Duodenal mucosa (tissue), 2 donors: ENCODE results near the gene ITGB2.

ENCODE experiments used
- H3K27ac ChIP-seq: one replicate; pipeline ENCODE4 v1.7.0; 2013; ENCODE audit warnings: low read depth, low read length
- H3K27me3 ChIP-seq, 2 donors: one replicate each; pipeline ENCODE4 v1.7.0; 2013; ENCODE audit warnings: low read length in 2 of 2, control low read depth in 1 of 2; ENCODE audit not compliant: insufficient read depth in 2 of 2, control insufficient read depth in 1 of 2
- H3K36me3 ChIP-seq, 2 donors: one replicate each; pipeline ENCODE4 v1.7.0; 2013; ENCODE audit warnings: low read length in 2 of 2, control low read depth in 1 of 2; ENCODE audit not compliant: insufficient read depth in 2 of 2, control insufficient read depth in 1 of 2
- H3K4me1 ChIP-seq, 2 donors: one replicate each; pipeline ENCODE4 v1.7.0; 2013; ENCODE audit warnings: low read length in 2 of 2, control low read depth in 1 of 2; ENCODE audit not compliant: insufficient read depth in 2 of 2, control insufficient read depth in 1 of 2
- H3K4me3 ChIP-seq, 2 donors: one replicate each; pipeline ENCODE4 v1.7.0; 2013; ENCODE audit warnings: low read length in 2 of 2, low read depth in 1 of 2
- H3K9ac ChIP-seq, 2 donors: one replicate each; pipeline ENCODE4 v1.7.0; 2013; ENCODE audit warnings: low read length in 2 of 2, low read depth in 1 of 2
- H3K9me3 ChIP-seq, 2 donors: one replicate each; pipeline ENCODE4 v1.7.0; 2013; ENCODE audit warnings: low read length in 2 of 2, control low read depth in 1 of 2; ENCODE audit not compliant: control insufficient read depth in 1 of 2

The ITGB2 gene

DNA sequence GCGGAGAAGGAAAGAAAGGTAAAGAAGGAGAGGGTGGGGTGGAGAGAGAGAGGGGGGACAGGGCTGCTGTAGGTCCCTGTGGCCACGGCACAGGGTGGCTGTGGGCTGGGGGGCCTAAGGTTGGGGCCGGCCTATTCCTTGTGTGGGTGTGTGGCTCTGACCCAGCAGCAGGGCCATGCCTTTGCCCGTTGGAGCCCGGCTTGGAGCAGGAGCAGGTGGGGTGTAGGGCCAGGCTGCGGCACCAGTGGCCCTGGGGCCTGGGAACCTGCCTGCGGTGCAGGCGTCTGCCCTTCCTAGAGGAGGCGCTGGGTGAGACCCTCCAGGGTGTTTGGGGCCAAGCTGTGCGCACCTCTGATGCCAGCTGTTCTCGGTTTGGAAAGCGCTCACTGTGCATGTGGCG lies 83.2 kb downstream of the ITGB2 start:
- H3K4me3 ChIP-seq = no peak overlapping the region

DNA sequence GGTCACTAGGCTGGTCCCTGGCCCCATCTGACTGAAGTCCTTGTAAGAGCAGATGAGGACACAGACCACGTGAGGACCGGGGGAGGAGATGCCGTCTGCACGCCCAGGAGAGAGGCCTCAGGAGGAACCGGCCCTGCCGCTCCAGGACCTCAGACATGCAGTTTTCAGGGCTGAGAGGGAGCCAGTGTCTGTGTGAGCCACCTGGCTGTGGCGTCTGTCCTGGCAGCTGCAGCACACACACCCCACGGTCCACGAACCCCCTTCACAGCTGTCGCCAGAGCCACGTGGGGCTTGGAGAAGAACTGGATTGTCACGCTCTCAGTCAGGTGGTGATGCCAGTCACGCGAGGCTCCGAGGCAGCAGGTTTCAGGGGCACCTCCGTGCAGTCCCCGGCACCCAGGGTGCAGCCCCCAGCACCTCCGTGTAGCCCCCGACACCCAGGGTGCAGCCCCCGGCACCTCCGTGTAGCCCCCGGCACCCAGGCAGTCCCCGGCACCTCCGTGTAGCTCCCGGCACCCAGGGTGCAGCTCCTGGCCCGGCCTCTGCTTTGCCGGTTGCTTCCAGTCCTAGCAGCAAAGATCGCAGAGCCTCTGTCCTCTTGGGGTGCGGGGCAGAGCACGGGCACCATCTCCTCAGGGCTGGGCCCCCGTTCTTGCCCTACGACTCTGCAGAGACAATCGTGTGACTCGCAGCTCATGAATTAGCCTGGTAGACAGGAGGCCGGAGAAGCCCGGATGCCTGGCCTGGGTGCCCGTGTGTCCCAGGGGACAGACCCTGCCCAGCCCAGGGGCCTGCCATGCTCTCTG lies 83.8 kb downstream of the ITGB2 start:
- Histone ChIP-seq H3K4me3 (no peak overlapping the region), H3K36me3 (no peaks in the 10 kb centered on the region), H3K9ac (no peak overlapping the region), H3K27ac (no peak overlapping the region), H3K9me3 (no peaks in the 10 kb centered on the region), H3K4me1 (peaks cover 6 to 11% of the 10 kb centered on the region in 2 donors), H3K27me3 (peaks cover 3 to 4% of the 10 kb centered on the region in 2 donors)

More for the DNA sequence above, 83.2 kb downstream of the ITGB2 start:
- no peaks in the 10 kb centered on the region for H3K36me3 ChIP-seq
- H3K9ac ChIP-seq = no peak overlapping the region
- H3K27me3 ChIP-seq = peaks cover 3 to 4% of the 10 kb centered on the region in 2 donors
- no peak overlapping the region for H3K27ac ChIP-seq
- H3K9me3 ChIP-seq = no peaks in the 10 kb centered on the region
- peaks cover 6 to 11% of the 10 kb centered on the region in 2 donors for H3K4me1 ChIP-seq

DNA sequence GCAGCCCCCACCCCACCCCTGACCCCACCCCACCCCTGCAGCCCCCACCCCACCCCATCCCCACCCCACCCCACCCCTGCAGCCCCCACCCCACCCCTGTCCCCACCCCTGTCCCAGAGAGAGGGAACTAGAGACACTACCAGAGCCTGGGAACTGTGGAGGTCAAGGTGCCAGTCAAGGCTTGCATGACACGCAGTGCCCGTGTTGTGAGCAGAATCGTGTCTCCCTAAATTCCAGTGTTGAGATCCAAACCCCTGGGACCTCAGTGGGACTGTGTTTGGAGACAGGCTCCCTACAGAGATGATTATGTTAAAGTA lies 84.4 kb downstream of the ITGB2 start:
- H3K36me3 ChIP-seq = no peaks in the 10 kb centered on the region
- no peak overlapping the region for H3K4me3 ChIP-seq
- H3K27ac ChIP-seq = no peak overlapping the region
- no peaks in the 10 kb centered on the region for H3K9me3 ChIP-seq
- H3K9ac ChIP-seq = no peak overlapping the region
- H3K27me3 ChIP-seq = peaks cover 3 to 4% of the 10 kb centered on the region in 2 donors
- H3K4me1 ChIP-seq = peaks cover 6 to 11% of the 10 kb centered on the region in 2 donors
